ENCODE data around the gene PEX3. TPM values are rescaled to one million over a fixed set of nuclear protein-coding genes. Genes with fewer than 3 reads are reported as not detected.

PEX3 gene
- total RNA-seq, 2 donors from 2014 or later = 10.0 to 12.2 TPM

- Histone ChIP-seq H3K9me3 (ENCODE audit: control insufficient read depth, low read length) (no peaks in the 10 kb centered on the region), H3K9ac (ENCODE audit: extremely low read depth, low read length, poor library complexity, severe bottlenecking) (no peak overlapping the region), H3K27ac (ENCODE audit: low read depth, low read length) (no peak overlapping the region), H3K27me3 (ENCODE audit: control insufficient read depth, insufficient read depth, low read length, poor library complexity, severe bottlenecking) (no peaks in the 10 kb centered on the region), H3K4me1 (ENCODE audit: control insufficient read depth, insufficient read depth, low read length) (no peaks in the 10 kb centered on the region), H3K36me3 (ENCODE audit: control insufficient read depth, insufficient read depth, low read length) (peaks cover 58% of the 10 kb centered on the region), H3K4me3 (ENCODE audit: low read length) (no peak overlapping the region)
- no peak for DNase-seq
- peak overlapping the region; percentile 15 for H3K27ac Mint-ChIP-seq
- TF ChIP-seq CTCF (conservative IDR thresholded peaks at IDR 0.05) = no peak
- H3K4me1 Mint-ChIP-seq = peaks cover 7% of the 10 kb centered on the region
- no peaks in the 10 kb centered on the region for H3K9me3 Mint-ChIP-seq
- WGBS, 2 experiments (ENCODE audit: insufficient coverage in 1 of 2, insufficient read length in 1 of 2) = 89 to 93% methylated on average over 4 of the region's 4 CpGs
- peaks cover 54% of the 10 kb centered on the region for H3K36me3 Mint-ChIP-seq (ENCODE audit: low read depth)
- no peaks in the 10 kb centered on the region for H3K27me3 Mint-ChIP-seq (ENCODE audit: insufficient read depth)
- no peak overlapping the region for H3K4me3 Mint-ChIP-seq
Measured at GRCh38 chr6:143498428-143498827, 47.8 kb downstream of the PEX3 start.

GRCh38 chr6:143501851-143502250, 51.2 kb downstream of the PEX3 start:
- Mint-ChIP-seq H3K9me3 (no peaks in the 10 kb centered on the region), H3K4me3 (no peak overlapping the region), H3K27me3 (ENCODE audit: insufficient read depth) (no peaks in the 10 kb centered on the region), H3K27ac (no peak overlapping the region), H3K36me3 (ENCODE audit: low read depth) (peaks cover 58% of the 10 kb centered on the region), H3K4me1 (peaks cover 7% of the 10 kb centered on the region)
- peak; percentile 18 for TF ChIP-seq CTCF (conservative IDR thresholded peaks at IDR 0.05)
- DNase-seq = no peak
- H3K4me3 ChIP-seq (ENCODE audit: low read length) = no peak overlapping the region
- no peaks in the 10 kb centered on the region for H3K9me3 ChIP-seq (ENCODE audit: control insufficient read depth, low read length)
- WGBS, 2 experiments (ENCODE audit: insufficient coverage in 1 of 2, insufficient read length in 1 of 2) = 98 to 100% methylated on average over 2 of the region's 2 CpGs
- no peak overlapping the region for H3K27ac ChIP-seq (ENCODE audit: low read depth, low read length)
- no peak overlapping the region for H3K9ac ChIP-seq (ENCODE audit: extremely low read depth, low read length, poor library complexity, severe bottlenecking)
- H3K36me3 ChIP-seq (ENCODE audit: control insufficient read depth, insufficient read depth, low read length) = peaks cover 54% of the 10 kb centered on the region
- no peaks in the 10 kb centered on the region for H3K4me1 ChIP-seq (ENCODE audit: control insufficient read depth, insufficient read depth, low read length)
- no peaks in the 10 kb centered on the region for H3K27me3 ChIP-seq (ENCODE audit: control insufficient read depth, insufficient read depth, low read length, poor library complexity, severe bottlenecking)

- DNase-seq = no peak
- H3K36me3 ChIP-seq (ENCODE audit: control insufficient read depth, insufficient read depth, low read length) = peaks cover 49% of the 10 kb centered on the region
- no peak overlapping the region for H3K27ac ChIP-seq (ENCODE audit: low read depth, low read length)
- no peaks in the 10 kb centered on the region for H3K27me3 Mint-ChIP-seq (ENCODE audit: insufficient read depth)
- no peak overlapping the region for H3K27ac Mint-ChIP-seq
- H3K4me1 ChIP-seq (ENCODE audit: control insufficient read depth, insufficient read depth, low read length) = no peaks in the 10 kb centered on the region
- H3K9me3 Mint-ChIP-seq = no peaks in the 10 kb centered on the region
- no peak overlapping the region for H3K9ac ChIP-seq (ENCODE audit: extremely low read depth, low read length, poor library complexity, severe bottlenecking)
- no peaks in the 10 kb centered on the region for H3K27me3 ChIP-seq (ENCODE audit: control insufficient read depth, insufficient read depth, low read length, poor library complexity, severe bottlenecking)
- H3K9me3 ChIP-seq (ENCODE audit: control insufficient read depth, low read length) = no peaks in the 10 kb centered on the region
- no peaks in the 10 kb centered on the region for H3K4me1 Mint-ChIP-seq
- peaks cover 49% of the 10 kb centered on the region for H3K36me3 Mint-ChIP-seq (ENCODE audit: low read depth)
- no peak for TF ChIP-seq CTCF (conservative IDR thresholded peaks at IDR 0.05)
- whole genome bisulfite sequencing, 2 experiments (ENCODE audit: insufficient coverage in 1 of 2, insufficient read length in 1 of 2) = 90 to 100% methylated on average over 1 of the region's 1 CpG
- no peak overlapping the region for H3K4me3 ChIP-seq (ENCODE audit: low read length)
- no peak overlapping the region for H3K4me3 Mint-ChIP-seq
Measured at GRCh38 chr6:143504369-143504768, 53.8 kb downstream of the PEX3 start.
